Naive thymus-derived CD4-positive, alpha-beta T cell (primary cell): Measurements from ENCODE around the gene SRPK2. TPM values are rescaled to one million over a fixed set of nuclear protein-coding genes. Genes with fewer than 3 reads are reported as not detected.
A peak's percentile ranks its signal among the peaks of the same experiment; 100 is the strongest.

Experiments used
- ATAC-seq: fragments of 150-1000 bp; cut with Tn5 transposase; 2 replicates; pipeline ENCODE4 v1.10.0; 2021; ENCODE audit warnings: mild to moderate bottlenecking, moderate library complexity
- CTCF ChIA-PET: fragments of 350-600 bp; sonication (Branson Sonifier 250); formaldehyde crosslinking; loops from one replicate; lab custom pipeline; 2021; ENCODE audit warnings: antibody characterized with exemption; lab: Charles Lee
- POLR2A ChIA-PET: fragments of 350-600 bp; sonication (Branson Sonifier 250); formaldehyde crosslinking; loops from one replicate; lab custom pipeline; 2021; ENCODE audit warnings: antibody characterized with exemption, inconsistent platforms; lab: Charles Lee
- DNase-seq, 9 donors: peaks; one replicate each; pipeline versions ENCODE4 v3.0.0 to v3.0.0-alpha.2; 2020 to 2022; ENCODE audit warnings: mixed read lengths in 1 of 9
- H3K27ac ChIP-seq: one replicate; pipeline ENCODE4 v1.7.0; 2013; ENCODE audit warnings: mild to moderate bottlenecking, low read depth, low read length, moderate library complexity
- H3K27me3 ChIP-seq, 2 donors: one replicate each; pipeline ENCODE4 v1.7.0; 2013; ENCODE audit warnings: low read length in 2 of 2, mild to moderate bottlenecking in 2 of 2, moderate library complexity in 2 of 2; ENCODE audit not compliant: control insufficient read depth in 2 of 2, insufficient read depth in 2 of 2
- H3K36me3 ChIP-seq, 3 experiments: 1 replicate in 2 of 3; 2 replicates in 1 of 3; pipeline ENCODE4 v1.7.0; 2013; ENCODE audit warnings: low read length in 3 of 3, mild to moderate bottlenecking in 3 of 3, moderate library complexity in 1 of 3; ENCODE audit not compliant: insufficient read depth in 3 of 3, control insufficient read depth in 2 of 3
- H3K4me1 ChIP-seq, 2 donors: one replicate each; pipeline ENCODE4 v1.7.0; 2013; ENCODE audit warnings: low read length in 2 of 2, mild to moderate bottlenecking in 2 of 2, moderate library complexity in 1 of 2; ENCODE audit not compliant: control insufficient read depth in 2 of 2, insufficient read depth in 2 of 2
- H3K4me3 ChIP-seq: 2 replicates; pipeline ENCODE4 v1.7.0; 2013; ENCODE audit warnings: mild to moderate bottlenecking, low read length
- H3K9me3 ChIP-seq, 3 experiments: 1 replicate in 2 of 3; 2 replicates in 1 of 3; pipeline ENCODE4 v1.7.0; 2013; ENCODE audit warnings: low read length in 3 of 3; ENCODE audit not compliant: control insufficient read depth in 2 of 3
- H3K27ac Mint-ChIP-seq, 9 donors: one replicate each; pipeline ENCODE4 v1.8.0; 2020 to 2022; ENCODE audit warnings: mixed read lengths in 9 of 9, mild to moderate bottlenecking in 8 of 9, moderate library complexity in 5 of 9, inconsistent platforms in 2 of 9
- H3K27me3 Mint-ChIP-seq, 5 donors: one replicate each; pipeline ENCODE4 v1.8.0; 2021 to 2022; ENCODE audit warnings: mixed read lengths in 5 of 5, mild to moderate bottlenecking in 1 of 5
- H3K36me3 Mint-ChIP-seq, 5 donors: one replicate each; pipeline ENCODE4 v1.8.0; 2020 to 2022; ENCODE audit warnings: mixed read lengths in 5 of 5, mild to moderate bottlenecking in 3 of 5, inconsistent platforms in 1 of 5
- H3K4me1 Mint-ChIP-seq, 7 donors: one replicate each; pipeline ENCODE4 v1.8.0; 2020 to 2022; ENCODE audit warnings: mixed read lengths in 7 of 7, mild to moderate bottlenecking in 3 of 7, inconsistent platforms in 1 of 7
- H3K4me3 Mint-ChIP-seq, 10 donors: one replicate each; pipeline ENCODE4 v1.8.0; 2020 to 2022; ENCODE audit warnings: mild to moderate bottlenecking in 10 of 10, mixed read lengths in 10 of 10, moderate library complexity in 6 of 10, inconsistent platforms in 2 of 10
- H3K9me3 Mint-ChIP-seq, 11 donors: one replicate each; pipeline ENCODE4 v1.8.0; 2020 to 2022; ENCODE audit warnings: mixed read lengths in 11 of 11, mild to moderate bottlenecking in 4 of 11, inconsistent platforms in 1 of 11, moderate library complexity in 1 of 11
- intact Hi-C, 2 donors: fragments of 100-400 bp; cut with micrococcal nuclease; formaldehyde crosslinking; loops; one replicate each; pipeline ENCODE4 v1.15.1; 2023
- polyA plus RNA-seq, 2 donors: library from polyadenylated mRNA; unstranded; fragments of 300-500 nt; fragmentation: Illumina TruSeq; gene quantifications; one replicate each; pipeline ENCODE4 v1.2.3, GENCODE V29; 2021
- total RNA-seq, 6 experiments: library from RNA in 5 of 6; stranded (reverse) in 5 of 6; gene quantifications; 1 replicate in 5 of 6; 2 replicates in 1 of 6; pipeline ENCODE4 v1.2.3 and lab custom pipeline; 2021 to 2026

The SRPK2 gene
- total and polyA plus RNA-seq, 7 experiments from 2014 or later: 40.2 to 56.7 (median 46.8) TPM

DNA sequence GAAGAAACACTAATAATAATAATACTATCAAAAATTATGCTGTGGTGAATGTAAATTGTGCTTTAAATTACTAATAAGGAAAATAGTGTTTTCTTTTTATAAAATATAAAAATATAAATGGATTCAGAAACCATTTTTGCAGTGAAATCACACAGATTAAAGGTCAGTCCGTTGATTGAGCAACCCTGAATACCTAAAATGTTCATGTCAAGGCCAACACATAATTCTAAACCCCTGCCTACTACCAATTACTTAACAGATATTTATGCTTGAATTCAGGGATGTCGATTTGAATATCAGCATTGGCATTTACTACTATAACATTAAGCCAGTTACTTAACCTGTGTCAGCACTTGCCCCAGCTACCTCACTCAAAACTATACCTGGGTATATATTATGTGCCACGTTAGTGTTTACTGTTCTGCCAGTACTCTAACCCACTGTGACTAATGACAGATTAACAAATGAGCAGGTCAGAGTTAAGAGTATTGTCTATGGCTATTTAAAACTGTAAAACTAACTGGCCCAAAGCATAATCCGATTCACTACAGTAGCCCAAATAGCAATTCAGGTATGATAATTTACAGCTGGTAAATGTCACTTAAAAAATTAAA is 209.7 kb downstream of the SRPK2 start:
- peaks cover 10 to 22% (median 18%) of the 10 kb centered on the region in 5 donors for H3K36me3 Mint-ChIP-seq
- H3K27ac ChIP-seq: no peak overlapping the region
- H3K9me3 ChIP-seq: no peaks in the 10 kb centered on the region
- H3K27me3 ChIP-seq: no peaks in the 10 kb centered on the region
- no peak overlapping the region for H3K4me3 Mint-ChIP-seq
- no peaks in the 10 kb centered on the region for H3K4me1 ChIP-seq
- H3K27ac Mint-ChIP-seq: no peak overlapping the region
- no peak for DNase-seq
- no peak overlapping the region for H3K4me3 ChIP-seq
- H3K36me3 ChIP-seq: no peaks in the 10 kb centered on the region
- H3K4me1 Mint-ChIP-seq: peaks cover 6 to 46% (median 22%) of the 10 kb centered on the region in 7 donors
- ChIA-PET POLR2A (no interaction called here), CTCF (no interaction called here)
- intact Hi-C loops: no loop called here
- no peaks in the 10 kb centered on the region for H3K27me3 Mint-ChIP-seq
- peaks cover 0 to 10% (median 6%) of the 10 kb centered on the region in 11 donors for H3K9me3 Mint-ChIP-seq
- no peak for ATAC-seq

DNA sequence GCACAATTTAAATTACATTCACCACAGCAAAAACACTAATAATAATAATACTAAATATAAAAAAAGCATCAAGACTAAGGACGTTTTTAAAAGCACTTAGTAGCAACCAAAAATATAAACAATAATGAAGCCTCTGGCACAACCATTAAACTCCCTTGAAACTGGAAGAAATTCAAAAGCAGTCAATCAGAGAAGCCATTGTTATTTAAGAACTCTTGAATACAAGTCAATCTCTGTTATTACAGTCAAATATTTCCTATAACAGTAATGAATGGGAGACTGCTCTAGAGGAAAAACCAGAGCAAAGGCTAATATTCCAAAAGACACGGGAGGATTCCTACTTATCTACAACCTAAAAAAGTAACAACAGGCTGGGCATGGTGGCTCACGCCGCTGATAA is 210.5 kb downstream of the SRPK2 start:
- Mint-ChIP-seq H3K27ac (peak overlapping the region in 1 of 9 donors; percentile 32), H3K4me3 (no peak overlapping the region), H3K4me1 (peaks cover 7 to 51% (median 26%) of the 10 kb centered on the region in 7 donors), H3K9me3 (peaks cover 0 to 10% (median 6%) of the 10 kb centered on the region in 11 donors), H3K36me3 (peaks cover 10 to 22% (median 18%) of the 10 kb centered on the region in 5 donors), H3K27me3 (no peaks in the 10 kb centered on the region)
- Histone ChIP-seq H3K27ac (no peak overlapping the region), H3K4me1 (no peaks in the 10 kb centered on the region), H3K27me3 (no peaks in the 10 kb centered on the region), H3K9me3 (no peaks in the 10 kb centered on the region), H3K36me3 (no peaks in the 10 kb centered on the region), H3K4me3 (no peak overlapping the region)
- DNase-seq: no peak
- ATAC-seq: no peak
- ChIA-PET POLR2A (no interaction called here), CTCF (no interaction called here)
- intact Hi-C loops: no loop called here

DNA sequence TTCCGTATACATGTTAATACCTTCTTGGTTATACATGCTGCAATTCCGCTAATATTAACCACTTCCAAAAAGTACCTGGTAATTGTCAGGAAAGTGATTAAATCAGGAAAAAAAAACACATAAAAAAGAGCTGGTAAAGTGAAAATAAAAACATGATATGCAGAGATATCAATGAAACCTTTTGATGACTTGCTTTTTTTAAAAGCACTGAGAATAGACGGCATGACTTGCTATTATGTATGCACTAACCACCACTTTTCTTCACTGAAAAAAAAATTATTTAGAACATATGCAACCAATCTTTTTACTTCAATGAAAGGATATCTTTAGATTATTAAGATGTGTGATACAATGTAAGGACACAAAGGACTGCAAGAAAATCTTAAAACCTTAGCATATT is 211.7 kb downstream of the SRPK2 start:
- H3K4me1 ChIP-seq: no peaks in the 10 kb centered on the region
- peaks cover 0 to 10% (median 6%) of the 10 kb centered on the region in 11 donors for H3K9me3 Mint-ChIP-seq
- ChIA-PET CTCF (no interaction called here), POLR2A (no interaction called here)
- H3K36me3 ChIP-seq: no peaks in the 10 kb centered on the region
- no peak overlapping the region for H3K27ac Mint-ChIP-seq
- H3K4me3 Mint-ChIP-seq: no peak overlapping the region
- H3K27ac ChIP-seq: no peak overlapping the region
- ATAC-seq (no peak), DNase-seq (no peak)
- H3K9me3 ChIP-seq: no peaks in the 10 kb centered on the region
- H3K4me1 Mint-ChIP-seq: peaks cover 7 to 50% (median 28%) of the 10 kb centered on the region in 7 donors
- intact Hi-C loops: no loop called here
- no peak overlapping the region for H3K4me3 ChIP-seq
- H3K36me3 Mint-ChIP-seq: peaks cover 10 to 22% (median 18%) of the 10 kb centered on the region in 5 donors
- no peaks in the 10 kb centered on the region for H3K27me3 ChIP-seq
- H3K27me3 Mint-ChIP-seq: no peaks in the 10 kb centered on the region

DNA sequence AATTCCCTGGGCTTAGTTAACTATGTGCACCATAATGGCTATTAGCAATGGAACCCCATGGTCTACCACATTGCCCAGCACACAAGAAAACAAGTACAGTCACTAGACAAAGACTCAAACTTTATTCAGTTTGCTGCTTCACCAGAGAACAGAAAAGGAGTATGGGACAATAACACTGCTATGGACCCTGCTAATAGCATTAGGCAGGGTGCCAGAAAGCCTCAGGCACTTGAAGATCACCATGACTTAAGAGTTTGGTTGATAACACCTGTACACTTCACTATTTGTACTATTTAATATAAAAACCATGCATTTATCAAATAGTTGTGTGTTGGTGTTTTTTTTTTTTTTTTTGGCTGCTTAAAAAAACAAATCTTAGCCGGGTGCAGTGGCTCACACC is 215.1 kb downstream of the SRPK2 start:
- H3K9me3 Mint-ChIP-seq: no peaks in the 10 kb centered on the region
- ChIA-PET CTCF (no interaction called here), POLR2A (no interaction called here)
- H3K9me3 ChIP-seq: no peaks in the 10 kb centered on the region
- H3K27me3 ChIP-seq: no peaks in the 10 kb centered on the region
- no peaks in the 10 kb centered on the region for H3K4me1 ChIP-seq
- no peaks in the 10 kb centered on the region for H3K27me3 Mint-ChIP-seq
- H3K4me1 Mint-ChIP-seq: peaks cover 7 to 49% (median 28%) of the 10 kb centered on the region in 7 donors
- peak overlapping the region in 1 of 9 donors; percentile 54 for H3K27ac Mint-ChIP-seq
- ATAC-seq: no peak
- H3K27ac ChIP-seq: no peak overlapping the region
- H3K36me3 Mint-ChIP-seq: peaks cover 0 to 8% (median 5%) of the 10 kb centered on the region in 5 donors
- intact Hi-C loops: no loop called here
- peaks cover 0 to 5% (median 0%) of the 10 kb centered on the region in 3 experiments for H3K36me3 ChIP-seq
- no peak overlapping the region for H3K4me3 Mint-ChIP-seq
- no peak overlapping the region for H3K4me3 ChIP-seq
- DNase-seq: no peak

DNA sequence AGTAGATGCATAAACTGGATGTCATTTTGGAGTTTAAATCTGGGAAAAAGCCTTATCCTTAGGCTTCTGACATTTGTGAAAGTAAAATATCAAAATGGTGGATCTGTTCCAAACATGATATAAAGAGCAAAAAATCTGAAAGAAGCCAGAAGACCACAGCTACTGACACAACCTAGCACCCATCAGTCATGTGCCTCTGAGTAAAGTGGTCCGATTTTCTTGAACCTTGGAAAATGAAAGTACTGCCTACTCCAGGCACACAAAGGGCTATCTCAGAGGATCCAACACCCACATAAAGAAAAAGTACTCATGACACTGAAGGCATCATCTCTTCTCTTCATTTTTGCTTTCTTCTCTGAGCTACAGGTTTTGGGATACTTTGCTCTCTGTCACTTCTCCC is 224.0 kb downstream of the SRPK2 start:
- Mint-ChIP-seq H3K4me1 (peaks cover 0 to 4% (median 3%) of the 10 kb centered on the region in 7 donors), H3K27ac (no peak overlapping the region), H3K27me3 (no peaks in the 10 kb centered on the region), H3K9me3 (no peaks in the 10 kb centered on the region), H3K4me3 (no peak overlapping the region), H3K36me3 (peaks cover 19 to 56% (median 50%) of the 10 kb centered on the region in 5 donors)
- POLR2A ChIA-PET: no interaction called here
- Histone ChIP-seq H3K27me3 (no peaks in the 10 kb centered on the region), H3K4me1 (no peaks in the 10 kb centered on the region), H3K27ac (no peak overlapping the region), H3K9me3 (no peaks in the 10 kb centered on the region), H3K4me3 (no peak overlapping the region), H3K36me3 (peaks cover 3 to 34% (median 8%) of the 10 kb centered on the region in 3 experiments)
- DNase-seq: no peak
- no peak for ATAC-seq
- intact Hi-C loops: no loop called here
- CTCF ChIA-PET: interaction anchor here (0.6 kb wide), 1 partner anchor 330 kb away, joined by 3 read pairs; no protein-coding TSS in a partner anchor

DNA sequence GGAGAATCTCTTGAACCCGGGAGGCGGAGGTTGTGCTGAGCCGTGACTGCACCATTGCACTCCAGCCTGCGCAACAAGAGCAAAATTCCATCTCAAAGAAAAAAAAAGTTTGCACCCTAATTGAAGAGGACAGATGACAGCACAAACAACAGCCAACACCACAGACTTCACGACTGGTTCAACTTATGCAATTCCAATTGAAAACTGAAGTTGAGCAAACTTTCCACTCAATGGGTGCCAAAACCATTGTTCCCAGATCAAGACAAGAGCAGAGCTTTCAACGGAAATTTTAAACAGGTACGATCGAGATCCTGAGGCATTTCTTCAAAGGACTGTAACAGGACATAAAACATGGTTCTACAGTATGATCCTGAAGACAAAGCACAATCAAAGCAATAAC is 225.0 kb downstream of the SRPK2 start:
- ATAC-seq (no peak), DNase-seq (no peak)
- Histone ChIP-seq H3K36me3 (peaks cover 3 to 30% (median 12%) of the 10 kb centered on the region in 3 experiments), H3K9me3 (no peaks in the 10 kb centered on the region), H3K4me1 (no peaks in the 10 kb centered on the region), H3K27ac (no peak overlapping the region), H3K27me3 (no peaks in the 10 kb centered on the region), H3K4me3 (no peak overlapping the region)
- Mint-ChIP-seq H3K9me3 (no peaks in the 10 kb centered on the region), H3K4me1 (peaks cover 0 to 4% (median 0%) of the 10 kb centered on the region in 7 donors), H3K27ac (no peak overlapping the region), H3K27me3 (no peaks in the 10 kb centered on the region), H3K36me3 (peaks cover 19 to 51% (median 46%) of the 10 kb centered on the region in 5 donors), H3K4me3 (no peak overlapping the region)
- ChIA-PET POLR2A (no interaction called here), CTCF (no interaction called here)
- intact Hi-C loops: no loop called here

DNA sequence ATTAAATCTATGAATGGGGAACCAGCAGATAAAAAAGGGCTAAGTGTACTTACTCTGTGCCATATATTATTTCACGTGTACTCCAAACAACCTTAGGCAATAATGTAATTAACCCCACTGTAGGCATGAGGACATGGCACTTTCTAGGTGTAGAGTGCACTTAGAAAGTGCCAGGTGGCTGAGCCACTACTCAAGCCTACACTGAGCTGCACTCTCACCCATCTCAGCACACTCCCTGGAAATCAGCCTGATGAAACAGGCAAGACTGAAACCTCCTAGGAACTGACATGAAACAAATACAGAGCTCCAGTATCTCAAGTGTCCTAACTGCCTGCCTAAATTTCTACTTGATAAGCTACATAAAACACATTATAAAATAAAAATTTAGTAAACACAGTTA is 227.4 kb downstream of the SRPK2 start:
- H3K36me3 ChIP-seq: peaks cover 3 to 21% (median 7%) of the 10 kb centered on the region in 3 experiments
- no peak overlapping the region for H3K27ac ChIP-seq
- DNase-seq: no peak
- Mint-ChIP-seq H3K27ac (peak overlapping the region in 1 of 9 donors; percentile 41), H3K4me1 (peaks cover 0 to 5% (median 4%) of the 10 kb centered on the region in 7 donors), H3K9me3 (no peaks in the 10 kb centered on the region), H3K36me3 (peaks cover 19 to 45% (median 34%) of the 10 kb centered on the region in 5 donors), H3K27me3 (no peaks in the 10 kb centered on the region), H3K4me3 (no peak overlapping the region)
- no peaks in the 10 kb centered on the region for H3K4me1 ChIP-seq
- no peak for ATAC-seq
- no peak overlapping the region for H3K4me3 ChIP-seq
- CTCF ChIA-PET: interaction anchor here (0.6 kb wide), 1 partner anchor 244 kb away, joined by 3 read pairs; no protein-coding TSS in a partner anchor
- POLR2A ChIA-PET: no interaction called here
- no peaks in the 10 kb centered on the region for H3K9me3 ChIP-seq
- no peaks in the 10 kb centered on the region for H3K27me3 ChIP-seq
- intact Hi-C loops: no loop called here
